Testis (tissue), 5 donors: ENCODE results near the gene RPA3. TPM values are rescaled to one million over a fixed set of nuclear protein-coding genes. Genes with fewer than 3 reads are reported as not detected.

Experiments
- DNase-seq: peaks from one replicate; pipeline ENCODE4 v3.0.0-alpha.2; 2019
- H3K27ac ChIP-seq, 2 donors: fragments of 200-600 bp; sonication (generic); one replicate each; pipeline ENCODE4 v1.5.1; 2019
- H3K27me3 ChIP-seq: fragments of 200-600 bp; sonication (generic); one replicate; pipeline ENCODE4 v1.5.1; 2019
- H3K36me3 ChIP-seq: fragments of 200-600 bp; sonication (generic); one replicate; pipeline ENCODE4 v1.5.1; 2017; ENCODE audit warnings: low read depth; ENCODE audit errors: missing control alignments
- H3K4me1 ChIP-seq: fragments of 200-600 bp; sonication (generic); one replicate; pipeline ENCODE4 v1.5.1; 2019
- H3K4me3 ChIP-seq, 2 donors: fragments of 200-600 bp; sonication (generic); one replicate each; pipeline ENCODE4 v1.5.1; 2017 to 2019
- H3K9me3 ChIP-seq: fragments of 200-600 bp; sonication (generic); one replicate; pipeline ENCODE4 v1.5.1; 2017
- CTCF ChIP-seq, 3 experiments: fragments of 450-650 bp in 2 of 3; fragments of 200-600 bp in 1 of 3; sonication (generic) in 1 of 3; IDR thresholded peaks; one replicate each; pipeline ENCODE4 v1.5.1; 2016 to 2019; ENCODE audit warnings: antibody characterized with exemption in 3 of 3, mild to moderate bottlenecking in 2 of 3, moderate library complexity in 1 of 3
- POLR2A ChIP-seq: fragments of 450-650 bp; IDR thresholded peaks from one replicate; pipeline ENCODE4 v1.6.1; 2017; ENCODE audit warnings: antibody characterized with exemption, mild to moderate bottlenecking, moderate library complexity
- WGBS, 2 donors: methylation state at CpG; one replicate each; pipeline ENCODE4 v1.1.5; 2018; 5-methylcytosine and 5-hydroxymethylcytosine counted together
- intact Hi-C: fragments of 100-400 bp; cut with DNase I; formaldehyde crosslinking; loops from one replicate; pipeline ENCODE4 v1.15.1; 2023; ENCODE audit warnings: low total_unique reads
- long read RNA-seq, 2 donors: transcript quantifications; one replicate each; lab custom pipeline, GENCODE V29; 2026
- polyA plus RNA-seq: library from polyadenylated mRNA; stranded (reverse); fragments of 350-450 nt; fragmentation: Illumina TruSeq; extraction: RNeasy Lipid Tissue Mini Kit (QIAGEN cat#74804); gene quantifications from one replicate; pipeline ENCODE4 v1.2.3, GENCODE V29; 2014; ENCODE audit warnings: low read depth, low replicate concordance; ENCODE audit not compliant: insufficient read depth
- total RNA-seq, 2 donors: library from RNA; depleted of rRNA; stranded (reverse); fragments of >200 nt; gene quantifications; one replicate each; pipeline ENCODE4 v1.2.3, GENCODE V29; 2016

Gene RPA3
- total RNA-seq (10 to 100 TPM; 25.8 to 40.6 TPM), polyA plus RNA-seq (48.7 TPM)
- long read RNA-seq, donor 1, partial matches to known transcripts = 61 of 62 reads
- long read RNA-seq, donor 1, other reads (novel, unspliced or antisense) = 0 of 62 reads
- long read RNA-seq, donor 2, partial matches to known transcripts = 31 of 31 reads
- long read RNA-seq, donor 2, other reads (novel, unspliced or antisense) = 0 of 31 reads

- DNase-seq = no peak
- WGBS, 2 donors = 64 to 83% methylated on average over 1 of the region's 1 CpG
These were observed at the start of gene RPA3 for GRCh38 chr7:7718492-7718891. RPA3 (minus strand) TSS chr7:7718607; CDS start chr7:7640418, 78,189 bp downstream.

GRCh38 chr7:7766671-7767070 lies 48.3 kb upstream of the RPA3 start:
- Histone ChIP-seq H3K4me1 (no peaks in the 10 kb centered on the region), H3K27ac (no peak overlapping the region)

More at GRCh38 chr7:7718492-7718891, at the start of gene RPA3:
- Histone ChIP-seq H3K4me1 (no peaks in the 10 kb centered on the region), H3K36me3 (no peaks in the 10 kb centered on the region), H3K27ac (no peak within 1 kb of the TSS), H3K27me3 (no peaks in the 10 kb centered on the region), H3K9me3 (no peaks in the 10 kb centered on the region), H3K4me3 (no peak within 1 kb of the TSS)
- intact Hi-C loops = no loop called here
- TF ChIP-seq CTCF (IDR thresholded peaks at IDR 0.05) (no peak), POLR2A (no peak)

DNA sequence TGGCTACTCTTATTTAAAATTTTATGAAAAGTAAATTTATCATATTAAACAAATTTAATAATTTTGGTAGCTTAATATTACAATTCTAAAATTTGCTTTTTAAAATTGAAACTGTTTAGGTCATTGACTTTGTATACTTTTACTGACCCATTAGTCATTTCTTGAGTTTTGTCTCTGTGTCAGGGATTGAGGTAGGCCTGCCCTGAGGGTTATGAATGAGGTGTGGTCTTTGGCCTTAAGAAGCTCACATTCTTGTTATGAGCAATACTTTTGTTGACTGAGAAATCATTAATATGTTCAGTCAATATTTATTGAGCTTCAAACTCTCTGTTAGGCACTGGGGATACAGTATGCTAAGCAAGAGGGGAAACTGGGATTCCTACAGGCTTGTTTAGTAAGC lies 47.0 kb upstream of the RPA3 start:
- no peak overlapping the region for H3K27ac ChIP-seq
- no peaks in the 10 kb centered on the region for H3K4me1 ChIP-seq
- no peak for DNase-seq
- intact Hi-C loops = no loop called here
- TF ChIP-seq POLR2A = no peak
- no peak for TF ChIP-seq CTCF (IDR thresholded peaks at IDR 0.05)
- no peaks in the 10 kb centered on the region for H3K36me3 ChIP-seq
- H3K9me3 ChIP-seq = no peaks in the 10 kb centered on the region
- H3K27me3 ChIP-seq = no peaks in the 10 kb centered on the region
- no peak overlapping the region for H3K4me3 ChIP-seq

More at GRCh38 chr7:7766671-7767070, 48.3 kb upstream of the RPA3 start:
- no peaks in the 10 kb centered on the region for H3K27me3 ChIP-seq
- intact Hi-C loops = no loop called here
- no peak overlapping the region for H3K4me3 ChIP-seq
- H3K9me3 ChIP-seq = no peaks in the 10 kb centered on the region
- TF ChIP-seq CTCF (IDR thresholded peaks at IDR 0.05) = no peak
- no peak for TF ChIP-seq POLR2A
- no peak for DNase-seq
- no peaks in the 10 kb centered on the region for H3K36me3 ChIP-seq

- 95 to 98% methylated on average over 3 of the region's 3 CpGs for whole genome bisulfite sequencing, 2 donors
- Histone ChIP-seq H3K27me3 (no peaks in the 10 kb centered on the region), H3K36me3 (no peaks in the 10 kb centered on the region), H3K9me3 (no peaks in the 10 kb centered on the region), H3K4me3 (no peak overlapping the region), H3K27ac (no peak overlapping the region), H3K4me1 (no peaks in the 10 kb centered on the region)
- TF ChIP-seq POLR2A (no peak), CTCF (IDR thresholded peaks at IDR 0.05) (no peak)
- intact Hi-C loops = no loop called here
- no peak for DNase-seq
These were observed 46.4 kb upstream of the RPA3 start for GRCh38 chr7:7764520-7765396.
